Suprapubic skin (tissue), 4 donors: ENCODE data around the gene ZNF784.

ENCODE experiments used
- POLR2A ChIP-seq, 2 donors: fragments of 450-650 bp; IDR thresholded peaks; one replicate each; pipeline ENCODE4 v1.6.1; 2017; ENCODE audit warnings: antibody characterized with exemption in 2 of 2, mild to moderate bottlenecking in 2 of 2, moderate library complexity in 2 of 2
- POLR2AphosphoS5 ChIP-seq, 3 donors: sonication (generic); formaldehyde crosslinking; IDR thresholded peaks; one replicate each; pipeline ENCODE4 v1.6.1; 2017; ENCODE audit warnings: antibody characterized with exemption in 3 of 3

DNA sequence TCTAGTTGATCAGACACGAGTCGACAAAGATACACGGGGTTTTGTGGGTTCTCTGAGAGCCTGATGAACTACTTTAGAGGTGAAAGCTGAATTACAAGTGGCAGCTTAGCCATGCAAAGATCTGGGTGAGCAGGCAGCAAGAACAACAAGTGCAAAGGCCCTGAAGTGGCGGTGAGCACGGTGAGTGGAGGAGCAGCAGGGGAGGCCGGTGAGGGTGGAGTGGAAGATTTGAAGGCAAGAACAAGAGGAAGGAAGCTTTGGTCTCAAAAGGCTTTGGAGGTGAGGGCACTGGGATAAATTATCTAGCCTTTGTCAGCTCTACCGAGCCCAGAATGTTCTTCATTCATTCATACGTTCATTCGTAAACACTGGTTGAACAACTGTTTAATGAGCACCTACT is 17.5 kb downstream of the ZNF784 start:
- no peak for TF ChIP-seq POLR2AphosphoS5 (IDR thresholded peaks at IDR 0.05)
- TF ChIP-seq POLR2A (IDR thresholded peaks at IDR 0.05), result no peak
